Activated T-cell treated with anti-CD3 and anti-CD28 coated beads, Interleukin-2, amount 50 U/mL, for 4 hours (primary cell): Measurements from ENCODE around the gene MRPS31. TPM values are rescaled to one million over a fixed set of nuclear protein-coding genes. Genes with fewer than 3 reads are reported as not detected.

ENCODE experiments used
- ATAC-seq, 2 donors: fragments of 200-7000 bp; cut with Tn5 transposase; one replicate each; pipeline ENCODE4 v1.10.0; 2021
- DNase-seq: peaks from one replicate; pipeline ENCODE4 v3.0.0-alpha.2; 2020
- H3K27me3 Mint-ChIP-seq: one replicate; pipeline ENCODE4 v1.8.0; 2021; ENCODE audit warnings: low read depth, mixed read lengths
- H3K36me3 Mint-ChIP-seq: one replicate; pipeline ENCODE4 v1.8.0; 2022; ENCODE audit warnings: mixed read lengths; ENCODE audit not compliant: insufficient read depth
- H3K4me1 Mint-ChIP-seq: one replicate; pipeline ENCODE4 v1.8.0; 2021; ENCODE audit warnings: low read depth, mixed read lengths
- H3K4me3 Mint-ChIP-seq: one replicate; pipeline ENCODE4 v1.8.0; 2021; ENCODE audit warnings: mild to moderate bottlenecking, moderate library complexity, mixed read lengths
- H3K9me3 Mint-ChIP-seq: one replicate; pipeline ENCODE4 v1.8.0; 2021; ENCODE audit warnings: mixed read lengths
- total RNA-seq, 3 donors: library from RNA; stranded (reverse); gene quantifications; one replicate each; pipeline ENCODE4 v1.2.1, GENCODE V29; 2021

Gene MRPS31
- total RNA-seq, result 10 to 100 TPM; 43.6 to 48.4 (median 46.4) TPM

- DNase-seq (peak; percentile 94), ATAC-seq (peak; percentile 99)
- Mint-ChIP-seq H3K4me3 (peak within 1 kb of the TSS; percentile 96), H3K9me3 (no peaks in the 10 kb centered on the region), H3K36me3 (peaks cover 7% of the 10 kb centered on the region), H3K4me1 (peaks cover 34% of the 10 kb centered on the region), H3K27me3 (no peaks in the 10 kb centered on the region)
Measured at GRCh38 chr13:40770934-40771618, at the start of gene MRPS31. Gene MRPS31 (minus strand): TSS chr13:40771190. CDS start chr13:40771136, 54 bp downstream.

- Mint-ChIP-seq H3K4me3 (no peak overlapping the region), H3K4me1 (peaks cover 2% of the 10 kb centered on the region), H3K27me3 (no peaks in the 10 kb centered on the region), H3K9me3 (peaks cover 15% of the 10 kb centered on the region), H3K36me3 (peaks cover 16% of the 10 kb centered on the region)
- ATAC-seq (no peak), DNase-seq (no peak)
Measured at GRCh38 chr13:40819797-40820315, 48.9 kb upstream of the MRPS31 start.

- H3K27me3 Mint-ChIP-seq, result no peaks in the 10 kb centered on the region
- peaks cover 2% of the 10 kb centered on the region for H3K4me1 Mint-ChIP-seq
- DNase-seq (no peak), ATAC-seq (no peak)
- H3K4me3 Mint-ChIP-seq, result no peak overlapping the region
- H3K9me3 Mint-ChIP-seq, result peaks cover 16% of the 10 kb centered on the region
- H3K36me3 Mint-ChIP-seq, result peaks cover 21% of the 10 kb centered on the region
Measured at GRCh38 chr13:40818926-40819325, 47.9 kb upstream of the MRPS31 start.

GRCh38 chr13:40814803-40815202 lies 43.8 kb upstream of the MRPS31 start:
- no peak overlapping the region for H3K4me3 Mint-ChIP-seq
- H3K27me3 Mint-ChIP-seq, result no peaks in the 10 kb centered on the region
- DNase-seq (no peak), ATAC-seq (no peak)
- no peaks in the 10 kb centered on the region for H3K4me1 Mint-ChIP-seq
- peaks cover 16% of the 10 kb centered on the region for H3K9me3 Mint-ChIP-seq
- H3K36me3 Mint-ChIP-seq, result peaks cover 37% of the 10 kb centered on the region

GRCh38 chr13:40813667-40814454 lies 42.9 kb upstream of the MRPS31 start:
- Mint-ChIP-seq H3K27me3 (no peaks in the 10 kb centered on the region), H3K4me1 (no peaks in the 10 kb centered on the region), H3K9me3 (peaks cover 16% of the 10 kb centered on the region), H3K36me3 (peaks cover 46% of the 10 kb centered on the region), H3K4me3 (no peak overlapping the region)
- ATAC-seq, result no peak
- no peak for DNase-seq

GRCh38 chr13:40812724-40813445 lies 41.9 kb upstream of the MRPS31 start:
- DNase-seq (no peak), ATAC-seq (no peak)
- H3K27me3 Mint-ChIP-seq, result no peaks in the 10 kb centered on the region
- H3K9me3 Mint-ChIP-seq, result peaks cover 16% of the 10 kb centered on the region
- H3K36me3 Mint-ChIP-seq, result peaks cover 48% of the 10 kb centered on the region
- no peak overlapping the region for H3K4me3 Mint-ChIP-seq
- no peaks in the 10 kb centered on the region for H3K4me1 Mint-ChIP-seq

- no peak overlapping the region for H3K4me3 Mint-ChIP-seq
- H3K4me1 Mint-ChIP-seq, result no peaks in the 10 kb centered on the region
- peaks cover 16% of the 10 kb centered on the region for H3K9me3 Mint-ChIP-seq
- DNase-seq (no peak), ATAC-seq (no peak)
- peaks cover 54% of the 10 kb centered on the region for H3K36me3 Mint-ChIP-seq
- no peaks in the 10 kb centered on the region for H3K27me3 Mint-ChIP-seq
Measured at GRCh38 chr13:40812102-40812501, 41.1 kb upstream of the MRPS31 start.

GRCh38 chr13:40809471-40809870 lies 38.5 kb upstream of the MRPS31 start:
- H3K4me1 Mint-ChIP-seq, result no peaks in the 10 kb centered on the region
- no peak for DNase-seq
- ATAC-seq, result no peak
- no peaks in the 10 kb centered on the region for H3K27me3 Mint-ChIP-seq
- H3K4me3 Mint-ChIP-seq, result no peak overlapping the region
- H3K9me3 Mint-ChIP-seq, result no peaks in the 10 kb centered on the region
- peaks cover 53% of the 10 kb centered on the region for H3K36me3 Mint-ChIP-seq

- no peaks in the 10 kb centered on the region for H3K9me3 Mint-ChIP-seq
- peaks cover 47% of the 10 kb centered on the region for H3K36me3 Mint-ChIP-seq
- H3K4me1 Mint-ChIP-seq, result no peaks in the 10 kb centered on the region
- DNase-seq (no peak), ATAC-seq (no peak)
- no peak overlapping the region for H3K4me3 Mint-ChIP-seq
- H3K27me3 Mint-ChIP-seq, result no peaks in the 10 kb centered on the region
Measured at GRCh38 chr13:40806241-40806640, 35.3 kb upstream of the MRPS31 start.

- H3K4me1 Mint-ChIP-seq, result peaks cover 9% of the 10 kb centered on the region
- peaks cover 46% of the 10 kb centered on the region for H3K36me3 Mint-ChIP-seq
- no peak for DNase-seq
- no peaks in the 10 kb centered on the region for H3K9me3 Mint-ChIP-seq
- H3K27me3 Mint-ChIP-seq, result no peaks in the 10 kb centered on the region
- no peak for ATAC-seq
- H3K4me3 Mint-ChIP-seq, result no peak overlapping the region
Measured at GRCh38 chr13:40803316-40803715, 32.3 kb upstream of the MRPS31 start.

GRCh38 chr13:40801255-40802217 lies 30.5 kb upstream of the MRPS31 start:
- Mint-ChIP-seq H3K9me3 (no peaks in the 10 kb centered on the region), H3K27me3 (no peaks in the 10 kb centered on the region), H3K4me1 (peaks cover 13% of the 10 kb centered on the region), H3K4me3 (no peak overlapping the region), H3K36me3 (peaks cover 34% of the 10 kb centered on the region)
- no peak for ATAC-seq
- DNase-seq, result no peak

GRCh38 chr13:40800559-40800958 lies 29.6 kb upstream of the MRPS31 start:
- H3K36me3 Mint-ChIP-seq, result peaks cover 30% of the 10 kb centered on the region

GRCh38 chr13:40799508-40799907 lies 28.5 kb upstream of the MRPS31 start:
- Mint-ChIP-seq H3K4me1 (peaks cover 13% of the 10 kb centered on the region), H3K4me3 (no peak overlapping the region), H3K9me3 (no peaks in the 10 kb centered on the region), H3K27me3 (no peaks in the 10 kb centered on the region), H3K36me3 (peaks cover 24% of the 10 kb centered on the region)
- DNase-seq (no peak), ATAC-seq (no peak)

More at GRCh38 chr13:40800559-40800958, 29.6 kb upstream of the MRPS31 start:
- no peak overlapping the region for H3K4me3 Mint-ChIP-seq
- ATAC-seq (no peak), DNase-seq (no peak)
- H3K4me1 Mint-ChIP-seq, result peaks cover 13% of the 10 kb centered on the region
- H3K27me3 Mint-ChIP-seq, result no peaks in the 10 kb centered on the region
- H3K9me3 Mint-ChIP-seq, result no peaks in the 10 kb centered on the region
